Measurements from ENCODE around the gene ELL3. TPM values are rescaled to one million over a fixed set of nuclear protein-coding genes. Genes with fewer than 3 reads are reported as not detected.
"Not testable (repeated sequence)": the region's sequence is repeated elsewhere in the genome, so short reads cannot be mapped to it uniquely, and the experiment has no call there.

Gene ELL3
- total RNA-seq, 2 donors from 2014 or later, result 2.4 to 2.6 TPM

DNA sequence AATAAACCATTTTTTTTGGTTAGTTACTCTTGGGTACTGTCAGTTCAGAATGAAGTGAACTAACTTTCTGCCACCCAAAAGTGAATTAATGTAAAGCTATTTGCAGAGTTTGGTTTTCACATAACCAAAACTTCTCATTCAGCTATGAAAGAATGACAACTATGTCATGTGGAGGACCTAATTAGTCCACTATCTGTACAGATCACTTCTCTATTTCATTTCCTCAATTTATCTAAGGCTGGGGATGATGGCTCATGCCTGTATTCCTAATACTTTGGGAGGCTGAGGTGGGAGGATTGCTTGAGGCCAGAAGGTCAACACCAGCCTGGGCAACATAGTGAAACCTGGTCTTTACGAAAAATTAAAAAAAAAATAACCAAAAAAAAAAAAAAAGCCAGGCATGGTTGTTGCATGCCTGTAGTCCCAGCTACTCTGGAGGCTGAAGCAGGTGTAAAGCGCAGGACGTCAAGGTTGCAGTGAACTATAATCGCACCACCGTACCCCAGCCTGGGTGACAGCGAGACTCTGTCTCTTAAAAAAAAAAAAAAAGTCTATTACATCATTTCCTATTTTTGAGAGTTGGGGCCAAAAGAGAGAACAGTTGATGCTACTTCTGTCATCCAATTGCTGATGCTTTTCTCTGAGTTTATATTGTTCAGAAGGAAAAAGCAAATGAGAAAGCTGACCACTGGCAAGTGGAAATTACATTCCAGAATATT, 32.4 kb upstream of the ELL3 start:
- TF ChIP-seq CTCF (IDR thresholded peaks at IDR 0.05), result no peak
- Histone ChIP-seq H3K9me3 (no peaks in the 10 kb centered on the region), H3K27me3 (no peaks in the 10 kb centered on the region), H3K27ac (no peak overlapping the region), H3K4me1 (no peaks in the 10 kb centered on the region), H3K4me3 (no peak overlapping the region), H3K36me3 (peaks cover 100% of the 10 kb centered on the region)
- DNase-seq (ENCODE audit: low spot score), result no peak

DNA sequence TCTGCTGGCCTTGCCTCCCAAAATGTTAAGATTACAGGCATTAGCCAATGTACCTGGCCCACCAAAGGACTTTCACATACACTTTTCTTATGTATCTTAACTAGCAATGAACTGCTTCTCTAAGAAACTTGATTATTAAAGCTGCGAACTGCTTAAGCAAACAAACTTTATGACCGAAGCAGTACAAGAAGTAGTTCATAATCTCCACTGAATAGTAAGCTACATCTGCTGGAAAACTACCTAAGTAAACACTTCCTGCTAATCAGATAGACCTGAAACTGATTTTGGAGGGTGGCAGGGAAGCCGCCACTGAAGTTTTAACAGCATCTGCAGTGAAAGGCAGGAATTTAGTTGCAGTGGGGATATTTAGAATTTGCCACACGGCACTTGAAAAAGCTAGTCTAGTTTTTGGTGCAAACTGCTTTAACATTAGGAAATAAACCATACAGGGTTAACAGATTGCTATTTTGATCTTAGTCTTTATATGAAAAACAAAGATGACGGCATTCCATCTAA, 31.7 kb upstream of the ELL3 start:
- Histone ChIP-seq H3K4me3 (no peak overlapping the region), H3K27me3 (no peaks in the 10 kb centered on the region), H3K4me1 (no peaks in the 10 kb centered on the region), H3K9me3 (no peaks in the 10 kb centered on the region), H3K36me3 (peaks cover 95% of the 10 kb centered on the region), H3K27ac (no peak overlapping the region)
- DNase-seq (ENCODE audit: low spot score), result no peak
- no peak for TF ChIP-seq CTCF (IDR thresholded peaks at IDR 0.05)

- not testable (repeated sequence) for H3K27me3 ChIP-seq; H3K27ac ChIP-seq; H3K4me3 ChIP-seq; DNase-seq (ENCODE audit: low spot score); H3K9me3 ChIP-seq
- Histone ChIP-seq H3K4me1 (peaks cover 0 to 24% of the 10 kb centered on the region in 2 donors), H3K36me3 (peaks cover 68% of the 10 kb centered on the region)
Observed at GRCh38 chr15:43802676-43803075, 25.9 kb upstream of the ELL3 start.

DNA sequence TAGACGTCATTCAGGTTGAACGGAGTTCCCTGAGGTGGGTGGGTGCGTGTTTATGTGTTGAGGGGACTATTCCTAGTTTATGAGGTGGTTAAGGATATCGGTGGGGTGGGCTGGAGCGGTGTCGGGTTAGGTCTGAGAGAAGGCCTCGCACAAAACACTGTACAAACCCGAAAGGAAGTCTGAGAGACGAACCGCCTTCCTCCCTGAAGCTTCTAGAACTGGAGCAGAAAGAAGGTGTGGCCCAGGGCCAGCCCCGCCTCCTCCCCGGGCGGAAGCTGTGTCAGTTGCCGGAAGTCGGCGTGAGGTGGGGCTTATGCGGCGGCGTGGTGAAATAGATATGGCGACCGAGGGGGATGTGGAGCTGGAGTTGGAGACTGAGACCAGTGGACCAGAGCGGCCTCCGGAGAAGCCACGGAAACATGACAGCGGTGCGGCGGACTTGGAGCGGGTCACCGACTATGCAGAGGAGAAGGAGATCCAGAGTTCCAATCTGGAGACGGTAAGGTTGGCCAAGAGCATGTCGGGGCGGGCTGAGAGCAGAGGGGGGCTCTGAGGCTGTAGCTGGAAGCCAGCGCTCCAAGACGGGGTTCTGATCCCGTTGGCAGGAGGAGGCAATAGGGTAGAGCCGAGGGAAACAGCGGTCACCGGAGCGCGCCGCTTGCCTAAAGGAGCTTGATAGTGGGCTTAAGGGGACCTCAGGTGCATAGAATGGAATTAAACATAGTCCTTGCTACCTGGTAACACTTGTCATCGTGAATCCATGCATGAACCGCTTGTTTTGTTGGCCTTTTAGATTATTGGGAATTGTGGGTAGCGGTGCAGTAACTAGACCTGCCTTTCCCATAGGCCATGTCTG, 23.7 kb upstream of the ELL3 start, which contains the start of gene HYPK:
Gene HYPK, plus strand, starts transcription at position 314 of the 856 bp plus-strand sequence. Its CDS starts 24 bp downstream, at position 338.
- peak within 1 kb of the TSS; percentile 71 to 95 for H3K4me3 ChIP-seq
- H3K36me3 ChIP-seq, result peaks cover 62% of the 10 kb centered on the region
- H3K27ac ChIP-seq, result peak within 1 kb of the TSS; percentile 94 to 95
- H3K9me3 ChIP-seq, result no peaks in the 10 kb centered on the region
- H3K4me1 ChIP-seq, result peaks cover 0 to 42% of the 10 kb centered on the region in 2 donors
- no peaks in the 10 kb centered on the region for H3K27me3 ChIP-seq
- DNase-seq (ENCODE audit: low spot score), result peak; percentile 96
- no peak for TF ChIP-seq CTCF (IDR thresholded peaks at IDR 0.05)

DNA sequence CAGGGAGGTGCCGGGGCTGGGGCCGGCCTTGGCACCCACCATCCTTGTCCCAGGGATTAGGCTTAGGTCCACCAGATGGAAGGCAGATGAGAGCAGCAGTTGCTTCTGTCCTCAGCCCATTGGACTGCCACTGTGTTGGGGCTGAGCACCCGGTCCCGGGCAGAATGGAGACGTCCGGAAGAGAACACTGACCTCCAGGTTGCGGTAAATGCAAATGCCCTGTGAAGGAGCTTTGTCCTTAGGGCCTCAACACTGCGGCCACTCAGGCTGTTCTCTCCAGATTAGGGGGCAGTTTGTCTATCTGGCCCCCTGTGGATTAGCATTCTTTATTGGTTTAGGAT, 23.1 kb upstream of the ELL3 start, which contains the start of gene SERINC4:
Gene SERINC4, minus strand, starts transcription at position 276 of the 341 bp plus-strand sequence. Its CDS starts 234 bp downstream, at position 42.
- H3K4me1 ChIP-seq, result peaks cover 0 to 48% of the 10 kb centered on the region in 2 donors
- TF ChIP-seq CTCF (IDR thresholded peaks at IDR 0.05), result no peak

More for the DNA sequence above, 23.1 kb upstream of the ELL3 start, which contains the start of gene SERINC4:
- no peaks in the 10 kb centered on the region for H3K27me3 ChIP-seq
- peak within 1 kb of the TSS; percentile 71 to 95 for H3K4me3 ChIP-seq
- no peak for DNase-seq (ENCODE audit: low spot score)
- H3K27ac ChIP-seq, result peak within 1 kb of the TSS; percentile 94 to 95
- peaks cover 62% of the 10 kb centered on the region for H3K36me3 ChIP-seq
- no peaks in the 10 kb centered on the region for H3K9me3 ChIP-seq

Measured in right atrium auricular region (tissue), 2 donors.